ENCODE results near the gene ZFP36. TPM values are rescaled to one million over a fixed set of nuclear protein-coding genes. Genes with fewer than 3 reads are reported as not detected.

ZFP36 gene
- total RNA-seq, 1 experiment from 2014 or later: 17.3 TPM

DNA sequence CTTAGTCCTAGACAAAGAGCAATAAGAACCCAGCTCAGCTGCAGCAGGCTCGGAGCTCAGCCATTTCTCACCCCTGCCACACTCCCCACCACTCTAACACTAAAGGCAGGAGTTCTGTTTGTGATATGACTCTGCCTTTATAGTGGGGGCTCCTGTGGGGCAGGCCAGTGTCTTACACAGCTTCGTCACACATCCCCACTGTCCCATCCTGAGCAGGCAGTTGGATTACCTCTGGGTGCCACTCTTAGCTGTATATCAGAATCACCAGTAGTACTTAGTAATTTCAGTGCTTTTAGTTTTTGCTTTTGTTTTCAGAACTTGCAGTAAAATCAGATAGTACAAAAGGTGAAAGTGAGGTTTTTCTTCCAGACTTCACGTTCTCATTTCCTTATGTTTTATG is 47.6 kb upstream of the ZFP36 start (continued):
- TF ChIP-seq, protein P1, sequence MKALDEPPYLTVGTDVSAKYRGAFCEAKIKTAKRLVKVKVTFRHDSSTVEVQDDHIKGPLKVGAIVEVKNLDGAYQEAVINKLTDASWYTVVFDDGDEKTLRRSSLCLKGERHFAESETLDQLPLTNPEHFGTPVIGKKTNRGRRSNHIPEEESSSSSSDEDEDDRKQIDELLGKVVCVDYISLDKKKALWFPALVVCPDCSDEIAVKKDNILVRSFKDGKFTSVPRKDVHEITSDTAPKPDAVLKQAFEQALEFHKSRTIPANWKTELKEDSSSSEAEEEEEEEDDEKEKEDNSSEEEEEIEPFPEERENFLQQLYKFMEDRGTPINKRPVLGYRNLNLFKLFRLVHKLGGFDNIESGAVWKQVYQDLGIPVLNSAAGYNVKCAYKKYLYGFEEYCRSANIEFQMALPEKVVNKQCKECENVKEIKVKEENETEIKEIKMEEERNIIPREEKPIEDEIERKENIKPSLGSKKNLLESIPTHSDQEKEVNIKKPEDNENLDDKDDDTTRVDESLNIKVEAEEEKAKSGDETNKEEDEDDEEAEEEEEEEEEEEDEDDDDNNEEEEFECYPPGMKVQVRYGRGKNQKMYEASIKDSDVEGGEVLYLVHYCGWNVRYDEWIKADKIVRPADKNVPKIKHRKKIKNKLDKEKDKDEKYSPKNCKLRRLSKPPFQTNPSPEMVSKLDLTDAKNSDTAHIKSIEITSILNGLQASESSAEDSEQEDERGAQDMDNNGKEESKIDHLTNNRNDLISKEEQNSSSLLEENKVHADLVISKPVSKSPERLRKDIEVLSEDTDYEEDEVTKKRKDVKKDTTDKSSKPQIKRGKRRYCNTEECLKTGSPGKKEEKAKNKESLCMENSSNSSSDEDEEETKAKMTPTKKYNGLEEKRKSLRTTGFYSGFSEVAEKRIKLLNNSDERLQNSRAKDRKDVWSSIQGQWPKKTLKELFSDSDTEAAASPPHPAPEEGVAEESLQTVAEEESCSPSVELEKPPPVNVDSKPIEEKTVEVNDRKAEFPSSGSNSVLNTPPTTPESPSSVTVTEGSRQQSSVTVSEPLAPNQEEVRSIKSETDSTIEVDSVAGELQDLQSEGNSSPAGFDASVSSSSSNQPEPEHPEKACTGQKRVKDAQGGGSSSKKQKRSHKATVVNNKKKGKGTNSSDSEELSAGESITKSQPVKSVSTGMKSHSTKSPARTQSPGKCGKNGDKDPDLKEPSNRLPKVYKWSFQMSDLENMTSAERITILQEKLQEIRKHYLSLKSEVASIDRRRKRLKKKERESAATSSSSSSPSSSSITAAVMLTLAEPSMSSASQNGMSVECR (CRISPR knock-in tag; IDR thresholded peaks at IDR 0.05; ENCODE audit: borderline replicate concordance): no peak
- TF ChIP-seq FOXJ3 (CRISPR knock-in tag; IDR thresholded peaks at IDR 0.05; ENCODE audit: borderline replicate concordance): no peak
- TF ChIP-seq, protein P2, sequence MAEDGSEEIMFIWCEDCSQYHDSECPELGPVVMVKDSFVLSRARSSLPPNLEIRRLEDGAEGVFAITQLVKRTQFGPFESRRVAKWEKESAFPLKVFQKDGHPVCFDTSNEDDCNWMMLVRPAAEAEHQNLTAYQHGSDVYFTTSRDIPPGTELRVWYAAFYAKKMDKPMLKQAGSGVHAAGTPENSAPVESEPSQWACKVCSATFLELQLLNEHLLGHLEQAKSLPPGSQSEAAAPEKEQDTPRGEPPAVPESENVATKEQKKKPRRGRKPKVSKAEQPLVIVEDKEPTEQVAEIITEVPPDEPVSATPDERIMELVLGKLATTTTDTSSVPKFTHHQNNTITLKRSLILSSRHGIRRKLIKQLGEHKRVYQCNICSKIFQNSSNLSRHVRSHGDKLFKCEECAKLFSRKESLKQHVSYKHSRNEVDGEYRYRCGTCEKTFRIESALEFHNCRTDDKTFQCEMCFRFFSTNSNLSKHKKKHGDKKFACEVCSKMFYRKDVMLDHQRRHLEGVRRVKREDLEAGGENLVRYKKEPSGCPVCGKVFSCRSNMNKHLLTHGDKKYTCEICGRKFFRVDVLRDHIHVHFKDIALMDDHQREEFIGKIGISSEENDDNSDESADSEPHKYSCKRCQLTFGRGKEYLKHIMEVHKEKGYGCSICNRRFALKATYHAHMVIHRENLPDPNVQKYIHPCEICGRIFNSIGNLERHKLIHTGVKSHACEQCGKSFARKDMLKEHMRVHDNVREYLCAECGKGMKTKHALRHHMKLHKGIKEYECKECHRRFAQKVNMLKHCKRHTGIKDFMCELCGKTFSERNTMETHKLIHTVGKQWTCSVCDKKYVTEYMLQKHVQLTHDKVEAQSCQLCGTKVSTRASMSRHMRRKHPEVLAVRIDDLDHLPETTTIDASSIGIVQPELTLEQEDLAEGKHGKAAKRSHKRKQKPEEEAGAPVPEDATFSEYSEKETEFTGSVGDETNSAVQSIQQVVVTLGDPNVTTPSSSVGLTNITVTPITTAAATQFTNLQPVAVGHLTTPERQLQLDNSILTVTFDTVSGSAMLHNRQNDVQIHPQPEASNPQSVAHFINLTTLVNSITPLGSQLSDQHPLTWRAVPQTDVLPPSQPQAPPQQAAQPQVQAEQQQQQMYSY (CRISPR knock-in tag; IDR thresholded peaks at IDR 0.05): no peak

DNA sequence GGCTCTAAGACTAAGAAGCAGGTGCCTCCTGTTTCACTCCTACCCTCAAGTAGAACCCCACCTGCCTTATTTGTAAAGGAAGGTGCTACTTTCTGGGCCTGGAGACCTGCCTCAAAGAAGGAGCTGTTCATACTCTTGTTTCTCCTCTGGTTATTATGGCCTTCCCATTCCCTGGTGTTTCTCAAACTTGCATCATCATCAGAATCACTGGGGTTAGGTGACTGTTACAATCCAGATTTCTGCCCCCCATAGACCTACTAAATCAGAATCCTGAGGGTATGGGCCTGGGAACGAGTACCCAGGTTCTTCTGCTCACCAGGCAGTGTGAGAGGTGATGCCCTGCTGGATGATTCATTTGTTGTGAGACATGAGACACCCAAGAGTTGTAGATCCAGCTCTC is 46.0 kb upstream of the ZFP36 start:
- TF ChIP-seq GRHL2 (CRISPR knock-in tag; IDR thresholded peaks at IDR 0.05; ENCODE audit: insufficient replicate concordance, severe bottlenecking) (no peak), TCF7 (CRISPR knock-in tag; IDR thresholded peaks at IDR 0.05; ENCODE audit: low read depth) (no peak), PRRX2 (CRISPR knock-in tag; IDR thresholded peaks at IDR 0.05) (no peak), CREM (CRISPR knock-in tag; IDR thresholded peaks at IDR 0.05) (no peak), HMGA2 (CRISPR knock-in tag; IDR thresholded peaks at IDR 0.05) (no peak), ELF4 (CRISPR knock-in tag; IDR thresholded peaks at IDR 0.05; ENCODE audit: low read depth) (no peak)
- TF ChIP-seq, protein P3, sequence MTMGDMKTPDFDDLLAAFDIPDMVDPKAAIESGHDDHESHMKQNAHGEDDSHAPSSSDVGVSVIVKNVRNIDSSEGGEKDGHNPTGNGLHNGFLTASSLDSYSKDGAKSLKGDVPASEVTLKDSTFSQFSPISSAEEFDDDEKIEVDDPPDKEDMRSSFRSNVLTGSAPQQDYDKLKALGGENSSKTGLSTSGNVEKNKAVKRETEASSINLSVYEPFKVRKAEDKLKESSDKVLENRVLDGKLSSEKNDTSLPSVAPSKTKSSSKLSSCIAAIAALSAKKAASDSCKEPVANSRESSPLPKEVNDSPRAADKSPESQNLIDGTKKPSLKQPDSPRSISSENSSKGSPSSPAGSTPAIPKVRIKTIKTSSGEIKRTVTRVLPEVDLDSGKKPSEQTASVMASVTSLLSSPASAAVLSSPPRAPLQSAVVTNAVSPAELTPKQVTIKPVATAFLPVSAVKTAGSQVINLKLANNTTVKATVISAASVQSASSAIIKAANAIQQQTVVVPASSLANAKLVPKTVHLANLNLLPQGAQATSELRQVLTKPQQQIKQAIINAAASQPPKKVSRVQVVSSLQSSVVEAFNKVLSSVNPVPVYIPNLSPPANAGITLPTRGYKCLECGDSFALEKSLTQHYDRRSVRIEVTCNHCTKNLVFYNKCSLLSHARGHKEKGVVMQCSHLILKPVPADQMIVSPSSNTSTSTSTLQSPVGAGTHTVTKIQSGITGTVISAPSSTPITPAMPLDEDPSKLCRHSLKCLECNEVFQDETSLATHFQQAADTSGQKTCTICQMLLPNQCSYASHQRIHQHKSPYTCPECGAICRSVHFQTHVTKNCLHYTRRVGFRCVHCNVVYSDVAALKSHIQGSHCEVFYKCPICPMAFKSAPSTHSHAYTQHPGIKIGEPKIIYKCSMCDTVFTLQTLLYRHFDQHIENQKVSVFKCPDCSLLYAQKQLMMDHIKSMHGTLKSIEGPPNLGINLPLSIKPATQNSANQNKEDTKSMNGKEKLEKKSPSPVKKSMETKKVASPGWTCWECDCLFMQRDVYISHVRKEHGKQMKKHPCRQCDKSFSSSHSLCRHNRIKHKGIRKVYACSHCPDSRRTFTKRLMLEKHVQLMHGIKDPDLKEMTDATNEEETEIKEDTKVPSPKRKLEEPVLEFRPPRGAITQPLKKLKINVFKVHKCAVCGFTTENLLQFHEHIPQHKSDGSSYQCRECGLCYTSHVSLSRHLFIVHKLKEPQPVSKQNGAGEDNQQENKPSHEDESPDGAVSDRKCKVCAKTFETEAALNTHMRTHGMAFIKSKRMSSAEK (CRISPR knock-in tag; IDR thresholded peaks at IDR 0.05; ENCODE audit: borderline replicate concordance): no peak
- TF ChIP-seq, protein P4, sequence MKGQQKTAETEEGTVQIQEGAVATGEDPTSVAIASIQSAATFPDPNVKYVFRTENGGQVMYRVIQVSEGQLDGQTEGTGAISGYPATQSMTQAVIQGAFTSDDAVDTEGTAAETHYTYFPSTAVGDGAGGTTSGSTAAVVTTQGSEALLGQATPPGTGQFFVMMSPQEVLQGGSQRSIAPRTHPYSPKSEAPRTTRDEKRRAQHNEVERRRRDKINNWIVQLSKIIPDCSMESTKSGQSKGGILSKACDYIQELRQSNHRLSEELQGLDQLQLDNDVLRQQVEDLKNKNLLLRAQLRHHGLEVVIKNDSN (CRISPR knock-in tag; IDR thresholded peaks at IDR 0.05): no peak
- H3K27ac Mint-ChIP-seq: no peak overlapping the region
- H3K4me3 Mint-ChIP-seq: no peak overlapping the region
- H3K36me3 Mint-ChIP-seq: peaks cover 68% of the 10 kb centered on the region
- H3K4me1 Mint-ChIP-seq: no peaks in the 10 kb centered on the region
- ChIA-PET CTCF (no interaction called here), POLR2A (no interaction called here)
- DNase-seq (ENCODE audit: low spot score): no peak
- H3K9me3 Mint-ChIP-seq: no peaks in the 10 kb centered on the region
- ATAC-seq: no peak
- H3K27me3 Mint-ChIP-seq (ENCODE audit: low read depth): no peaks in the 10 kb centered on the region
